NT2/D1 (cell line): Measurements from ENCODE around the gene TP53I11.

Source experiments
- SUZ12 ChIP-seq: IDR thresholded peaks from 2 replicates; pipeline ENCODE4 v1.6.1; 2011; ENCODE audit not compliant: insufficient read length, insufficient read depth; ENCODE audit errors: extremely low read depth
- YY1 ChIP-seq: IDR thresholded peaks from 2 replicates; pipeline ENCODE4 v1.6.1; 2011; ENCODE audit not compliant: insufficient read length, insufficient read depth
- ZNF274 ChIP-seq: IDR thresholded peaks from 2 replicates; pipeline ENCODE4 v1.6.1; 2011; ENCODE audit warnings: mild to moderate bottlenecking, low read depth, low read length

- TF ChIP-seq YY1 = no peak
- TF ChIP-seq ZNF274 = no peak
- TF ChIP-seq SUZ12 = no peak
Observed at GRCh38 chr11:44964526-44965209, 14.0 kb upstream of the TP53I11 start.
